ENCODE data around the gene CDH5.

Gene CDH5

DNA sequence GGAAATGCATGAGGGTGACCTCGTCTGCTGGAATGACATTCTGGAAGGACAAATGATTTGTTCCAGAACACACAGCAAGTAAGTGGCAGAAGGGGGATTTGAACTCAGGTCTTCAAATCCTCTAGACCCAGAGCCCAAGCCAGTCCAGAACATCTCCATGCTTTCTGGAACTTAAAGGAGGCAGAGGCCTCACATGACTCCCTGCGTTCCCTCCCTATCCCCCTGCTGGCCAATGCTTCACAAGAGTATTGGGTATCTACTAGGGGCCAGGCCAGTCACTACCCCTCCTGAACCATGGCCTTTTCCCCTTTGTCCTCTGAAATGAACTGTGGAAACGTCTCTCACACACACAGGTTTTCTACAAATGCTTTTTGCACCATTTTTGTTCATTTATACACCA is 53.0 kb downstream of the CDH5 start:
- DNase-seq, result no peak

DNA sequence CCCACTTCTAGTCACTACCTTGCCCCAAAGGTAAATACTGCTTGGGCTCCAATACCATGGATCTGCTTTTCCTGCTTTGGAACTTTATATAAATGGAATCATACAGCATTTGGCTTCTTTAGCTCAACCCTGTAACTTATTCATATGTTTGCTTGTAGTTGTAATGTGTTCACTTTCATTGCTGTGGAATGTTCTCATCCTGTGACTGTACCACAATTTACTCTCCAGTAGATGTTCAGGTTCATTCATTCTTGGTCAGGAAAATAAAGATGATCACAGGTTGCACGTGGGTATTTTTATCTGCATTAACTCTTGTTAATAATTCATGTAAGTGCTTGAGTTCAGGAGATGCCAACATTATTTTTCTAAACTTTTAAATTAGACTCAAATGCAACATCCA is 53.9 kb downstream of the CDH5 start:
- DNase-seq, result no peak

DNA sequence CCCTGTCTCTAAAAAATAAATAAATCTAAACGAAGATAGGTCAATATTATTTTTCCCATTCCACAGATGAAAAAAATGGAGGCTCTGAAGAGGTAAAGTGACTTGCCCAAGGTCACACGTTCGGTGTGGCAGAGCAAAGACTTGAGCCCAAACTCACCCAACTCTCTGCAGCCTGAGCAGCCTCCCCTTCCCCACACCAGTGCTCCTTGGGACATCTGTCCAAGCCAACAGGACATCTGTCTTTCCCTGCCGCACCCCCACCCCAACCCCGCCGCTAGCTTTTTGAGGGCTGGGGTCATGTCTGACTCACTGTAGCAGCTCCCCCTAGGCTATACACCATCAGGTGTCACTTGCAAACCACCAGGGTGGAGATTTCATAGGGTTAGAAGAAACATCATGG is 55.4 kb downstream of the CDH5 start:
- no peak for DNase-seq

DNA sequence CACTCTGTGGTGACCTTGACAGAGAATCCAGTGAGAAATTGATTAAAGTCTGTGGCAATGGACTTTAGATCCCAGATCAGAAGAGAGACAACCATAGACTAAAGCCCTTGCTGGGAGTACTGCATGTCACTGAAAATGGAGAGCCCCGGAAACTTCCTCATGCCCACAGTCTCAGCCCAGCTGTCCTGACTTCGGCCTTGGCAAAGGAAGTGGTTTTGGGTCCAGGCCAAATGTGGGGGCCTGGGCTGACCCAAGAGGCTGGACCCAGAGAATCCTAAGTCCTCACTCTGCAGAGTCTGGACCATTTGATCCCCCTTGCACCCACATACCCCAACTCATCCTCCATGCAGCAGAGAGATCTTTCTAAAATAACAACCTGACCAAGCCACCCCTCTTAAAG is 55.9 kb downstream of the CDH5 start:
- DNase-seq, result no peak

DNA sequence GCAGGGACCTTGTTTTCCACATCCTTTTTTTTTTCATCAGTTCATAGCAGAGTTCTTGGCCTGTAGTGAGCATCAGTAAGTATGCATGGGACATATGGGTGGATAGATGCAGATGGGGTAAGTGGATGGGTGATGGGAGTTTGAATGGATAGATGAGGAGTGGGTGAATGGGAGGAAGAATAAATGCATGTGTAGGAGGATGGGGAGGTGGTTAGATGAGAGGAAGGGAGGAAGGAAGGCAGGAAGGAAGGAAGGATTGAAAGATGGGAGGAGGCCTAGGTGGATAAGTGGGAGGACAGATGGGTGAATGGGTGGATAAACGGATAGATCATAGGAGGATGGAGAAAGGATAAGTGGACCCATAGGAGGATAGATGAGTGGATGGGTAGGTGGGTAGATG is 56.7 kb downstream of the CDH5 start:
- DNase-seq, result no peak

DNA sequence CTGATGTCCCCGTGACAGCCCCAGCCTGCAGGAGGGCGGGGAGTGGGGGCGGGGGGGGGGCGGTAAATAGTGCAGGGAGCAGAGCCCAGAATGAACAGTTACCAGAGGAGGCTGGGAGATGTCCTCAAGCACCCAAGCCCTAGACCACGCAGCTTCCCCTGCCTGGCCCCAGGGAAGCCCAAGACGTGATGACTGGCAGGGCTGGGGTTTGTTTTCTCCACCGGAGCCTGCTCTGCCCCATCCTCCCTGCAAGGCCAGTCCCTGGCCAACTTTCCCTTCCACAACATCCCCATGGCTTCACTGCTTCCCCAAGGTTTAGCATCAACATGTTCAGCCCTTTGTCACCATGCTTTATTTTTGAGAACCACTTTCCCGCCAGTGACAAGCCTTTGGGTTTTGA is 59.2 kb downstream of the CDH5 start:
- DNase-seq, result no peak

DNA sequence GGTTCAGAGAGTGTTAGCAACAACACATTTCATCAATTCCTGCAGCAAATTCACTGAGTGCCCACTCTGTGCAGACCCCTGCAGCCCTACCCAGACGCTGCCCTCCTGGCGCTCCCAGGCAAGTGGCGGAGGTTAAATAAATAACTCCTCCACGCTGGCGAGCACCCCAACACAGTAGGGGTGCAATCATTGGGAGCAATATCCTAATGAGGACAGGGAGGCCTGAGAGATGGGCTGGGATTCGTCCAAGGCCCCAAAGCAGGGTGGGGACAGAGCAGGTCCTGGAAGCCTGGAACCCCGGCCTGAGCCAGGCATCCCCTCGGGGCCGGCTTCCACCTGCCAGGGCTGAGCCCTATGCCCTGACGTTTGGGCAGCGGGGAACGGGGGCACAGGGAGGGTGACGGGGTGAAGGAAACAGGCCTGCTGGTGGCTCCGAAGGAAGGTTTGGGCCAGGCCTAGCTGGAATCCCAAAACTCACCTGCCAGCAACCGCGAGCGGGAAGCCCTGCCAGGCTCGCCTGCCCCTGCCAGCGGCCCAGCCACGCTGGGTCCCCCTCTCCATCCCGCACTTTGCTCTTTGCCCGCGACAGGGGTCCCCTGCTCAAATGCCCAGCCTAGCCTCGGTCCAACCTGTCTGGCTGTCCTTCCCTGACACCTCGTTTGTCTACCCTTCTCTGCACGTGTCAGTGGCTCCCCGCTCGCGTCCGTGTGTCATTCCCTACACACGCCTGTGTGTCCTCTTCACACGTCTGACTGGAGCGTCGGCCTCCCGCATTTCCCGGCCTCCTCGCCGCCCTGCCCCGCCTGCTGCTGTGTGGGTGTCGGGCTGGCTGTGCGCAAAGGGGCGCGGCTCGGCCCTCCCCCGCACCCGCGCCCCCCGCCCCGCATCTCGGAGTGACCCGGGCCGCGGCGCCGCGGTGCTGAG is 59.9 kb downstream of the CDH5 start:
- no peak for DNase-seq

DNA sequence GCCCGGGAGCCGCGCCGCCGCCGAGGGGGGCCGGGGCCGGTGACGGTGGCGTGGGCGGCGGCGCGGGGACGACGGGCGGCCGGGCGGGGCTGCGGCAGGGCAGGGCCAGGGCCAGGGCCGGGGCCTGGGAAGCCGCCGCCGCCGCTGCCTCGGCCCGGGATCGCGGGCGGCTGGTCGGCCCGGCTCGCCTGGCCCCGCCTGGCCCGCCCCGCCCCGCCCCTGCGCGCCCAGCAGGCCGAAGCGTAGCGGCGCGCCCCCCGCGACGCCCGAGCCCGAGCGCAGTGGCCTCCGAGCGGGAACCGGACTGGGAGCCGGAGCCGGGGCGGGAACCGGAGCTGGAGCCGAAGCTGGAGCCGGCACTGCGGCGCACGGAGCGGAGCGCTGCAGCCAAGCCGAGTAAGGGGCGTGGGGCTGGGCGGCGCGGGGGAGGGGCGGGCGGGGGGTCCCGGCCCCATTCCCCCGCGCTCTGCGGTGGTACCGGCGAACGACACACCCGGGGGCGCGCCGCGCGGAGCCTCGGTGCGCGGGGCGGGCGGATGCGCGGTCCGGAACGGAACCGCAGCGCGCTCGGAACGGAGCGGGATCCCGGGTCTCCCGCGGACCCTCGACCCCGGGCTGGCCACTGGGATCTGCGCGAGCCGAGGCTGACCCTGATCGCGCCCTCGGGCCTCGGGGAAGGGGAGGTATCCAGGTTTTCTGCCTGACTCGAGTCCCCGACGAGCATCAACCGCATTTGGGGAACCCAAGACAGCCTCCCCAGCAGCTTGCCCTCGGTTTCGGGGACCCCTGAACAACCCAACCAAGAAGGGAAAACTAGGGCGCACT is 60.8 kb downstream of the CDH5 start, which contains the start of gene BEAN1:
Gene BEAN1 (plus strand): TSS at position 260 of the 825 bp plus-strand sequence. CDS start 10,382 bp downstream, outside the sequence.
- DNase-seq, result no peak

DNA sequence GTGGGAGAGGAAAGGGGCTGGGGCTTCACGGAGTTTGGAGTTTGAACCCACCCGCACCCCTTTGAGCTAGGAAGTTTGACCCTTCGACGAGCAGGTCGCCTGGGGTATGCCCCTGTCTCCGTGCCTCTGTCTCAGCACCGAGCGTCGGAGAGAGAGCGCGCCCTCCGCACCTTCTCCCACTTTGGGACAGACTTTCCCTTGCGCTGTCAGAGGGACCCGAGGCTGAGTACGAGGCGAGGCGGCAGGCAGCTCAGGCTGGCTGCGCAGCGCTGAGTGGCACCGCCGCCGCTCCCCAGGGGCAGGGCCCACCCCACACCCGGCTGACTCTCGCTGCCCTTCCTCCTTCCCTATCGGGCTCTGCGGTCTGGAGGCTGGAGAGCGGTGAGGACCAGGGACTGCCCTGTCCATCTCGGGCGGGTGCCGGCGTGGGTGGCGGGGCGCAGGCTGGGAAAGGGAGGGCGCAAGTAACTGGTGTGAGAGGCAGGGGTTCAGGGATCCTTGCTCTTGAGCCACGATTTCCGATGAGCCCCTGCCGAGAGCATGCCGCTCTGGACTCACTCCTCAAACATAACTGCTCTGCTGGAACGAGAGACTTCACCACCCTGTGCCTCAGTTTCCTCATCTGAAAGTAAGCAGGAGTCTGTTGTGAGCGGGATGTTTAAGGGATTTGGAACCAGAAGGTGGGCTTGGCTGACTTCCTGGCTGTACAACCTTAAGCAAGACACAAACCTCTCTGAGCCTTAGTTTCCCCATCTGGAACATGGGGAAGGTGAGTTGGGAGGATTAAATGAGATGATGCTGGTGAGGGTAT is 61.6 kb downstream of the CDH5 start:
- DNase-seq, result no peak

DNA sequence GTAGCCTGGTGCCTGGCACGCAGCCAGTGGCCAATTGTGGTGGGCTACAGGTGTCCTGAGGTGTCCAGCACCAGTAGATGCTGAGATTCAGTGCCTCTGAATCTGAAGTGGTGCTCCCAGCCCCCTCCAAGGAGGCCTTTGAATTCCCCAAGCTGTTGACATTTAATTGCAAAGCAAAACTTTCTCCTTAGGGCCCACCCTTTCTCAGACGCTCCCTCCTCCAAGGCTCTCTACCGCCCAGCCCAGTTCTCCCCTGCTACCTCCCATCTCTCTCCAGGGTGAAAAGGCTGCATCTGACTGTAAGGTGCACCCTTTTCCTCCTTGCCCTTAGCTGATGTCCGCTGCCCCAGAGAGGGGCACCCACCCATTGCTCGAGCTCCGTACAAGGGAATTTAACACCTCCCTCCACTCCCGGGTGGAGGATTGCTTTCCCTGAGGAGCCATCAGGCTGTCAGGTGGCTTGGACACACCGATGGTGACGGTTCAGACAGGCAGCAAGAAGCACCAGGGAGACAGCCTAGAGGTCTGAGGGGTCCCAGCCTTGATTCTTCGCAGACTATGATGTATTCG is 62.3 kb downstream of the CDH5 start:
- DNase-seq, result no peak

DNA sequence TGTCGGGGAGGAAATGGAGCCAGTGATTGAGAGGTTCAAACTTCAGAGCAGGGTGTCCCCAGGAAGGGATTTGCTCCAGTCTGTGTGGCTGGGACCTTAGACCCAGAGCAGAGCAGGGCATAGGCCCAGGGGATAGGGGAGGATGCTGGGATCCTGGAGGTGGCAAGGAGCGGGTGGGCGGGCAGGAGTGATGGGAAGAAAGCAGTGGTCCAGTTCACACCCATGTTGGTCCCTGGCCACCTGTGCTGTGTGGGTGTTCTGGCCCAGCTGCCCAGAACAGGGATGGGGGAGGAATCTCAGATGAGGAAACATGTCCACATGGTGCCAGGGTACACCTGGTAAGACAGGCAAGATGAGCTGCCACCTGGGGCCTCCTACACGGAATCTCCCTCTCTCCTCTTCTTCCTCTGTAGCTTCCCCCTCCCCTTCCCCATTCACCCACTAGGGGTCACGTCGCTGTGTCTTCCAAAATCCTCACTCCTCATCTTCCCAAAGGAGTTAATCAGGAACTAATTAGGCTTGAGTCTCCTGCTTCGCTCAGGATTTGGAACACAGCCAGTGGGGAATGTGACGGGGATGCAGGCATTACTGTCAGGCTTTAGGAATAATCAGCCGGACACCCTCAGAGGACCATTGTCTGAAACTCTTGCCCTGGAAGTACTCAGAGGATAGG is 62.9 kb downstream of the CDH5 start:
- DNase-seq, result no peak

DNA sequence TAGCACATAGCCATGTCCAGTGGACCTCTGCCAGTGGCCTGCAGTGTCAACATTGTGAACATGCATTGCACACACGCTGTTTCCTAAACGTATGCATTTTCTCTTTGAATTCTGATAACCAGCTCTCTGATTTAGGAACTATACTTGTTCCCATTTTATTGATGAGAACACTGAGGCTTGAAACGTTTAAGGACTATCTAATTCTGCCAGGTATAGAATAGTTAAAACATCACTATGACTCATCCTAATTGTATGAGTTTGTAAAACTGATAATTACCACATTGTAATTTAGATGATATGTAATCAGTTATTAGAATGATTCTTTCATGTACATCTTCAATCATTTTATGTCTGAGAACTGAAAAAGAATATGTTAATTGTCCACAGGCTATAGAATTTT is 63.7 kb downstream of the CDH5 start:
- DNase-seq, result no peak

DNA sequence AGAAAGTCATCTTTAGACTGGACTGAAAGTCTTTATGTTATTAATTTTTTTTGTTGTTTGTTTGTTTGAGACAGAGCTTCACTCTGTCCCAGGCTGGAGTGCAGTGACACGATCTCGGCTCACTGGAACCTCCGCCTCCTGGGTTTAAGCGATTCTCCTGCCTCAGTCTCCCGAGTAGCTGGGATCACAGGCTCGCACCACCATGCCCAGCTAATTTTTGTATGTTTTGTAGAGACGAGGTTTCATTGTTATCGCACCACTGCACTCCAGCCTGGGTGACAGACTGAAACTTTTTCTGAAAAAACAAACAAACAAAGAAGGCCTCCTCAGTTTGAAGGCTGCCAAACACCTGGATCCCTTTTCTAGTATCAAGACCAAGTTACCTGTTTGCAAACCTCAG is 65.3 kb downstream of the CDH5 start:
- no peak for DNase-seq

DNA sequence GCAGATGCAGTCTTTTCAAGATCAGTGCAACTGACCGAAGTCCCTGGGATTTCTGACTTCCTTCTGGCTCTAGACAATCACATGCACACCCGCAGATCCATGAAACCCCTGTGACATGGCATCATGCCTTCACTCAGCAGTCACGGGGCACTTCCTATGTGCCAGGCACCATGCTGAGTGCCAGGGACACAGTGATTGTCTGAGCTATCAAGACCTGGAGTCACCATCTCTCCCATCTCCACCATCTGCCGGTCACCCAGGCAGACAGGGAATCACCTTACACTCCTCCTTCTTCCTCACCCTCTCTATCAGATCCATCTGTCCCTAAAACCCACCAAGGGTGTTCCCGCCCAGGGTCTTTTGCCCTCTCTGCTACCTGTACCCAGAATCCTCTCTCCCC is 65.9 kb downstream of the CDH5 start:
- DNase-seq, result no peak

DNA sequence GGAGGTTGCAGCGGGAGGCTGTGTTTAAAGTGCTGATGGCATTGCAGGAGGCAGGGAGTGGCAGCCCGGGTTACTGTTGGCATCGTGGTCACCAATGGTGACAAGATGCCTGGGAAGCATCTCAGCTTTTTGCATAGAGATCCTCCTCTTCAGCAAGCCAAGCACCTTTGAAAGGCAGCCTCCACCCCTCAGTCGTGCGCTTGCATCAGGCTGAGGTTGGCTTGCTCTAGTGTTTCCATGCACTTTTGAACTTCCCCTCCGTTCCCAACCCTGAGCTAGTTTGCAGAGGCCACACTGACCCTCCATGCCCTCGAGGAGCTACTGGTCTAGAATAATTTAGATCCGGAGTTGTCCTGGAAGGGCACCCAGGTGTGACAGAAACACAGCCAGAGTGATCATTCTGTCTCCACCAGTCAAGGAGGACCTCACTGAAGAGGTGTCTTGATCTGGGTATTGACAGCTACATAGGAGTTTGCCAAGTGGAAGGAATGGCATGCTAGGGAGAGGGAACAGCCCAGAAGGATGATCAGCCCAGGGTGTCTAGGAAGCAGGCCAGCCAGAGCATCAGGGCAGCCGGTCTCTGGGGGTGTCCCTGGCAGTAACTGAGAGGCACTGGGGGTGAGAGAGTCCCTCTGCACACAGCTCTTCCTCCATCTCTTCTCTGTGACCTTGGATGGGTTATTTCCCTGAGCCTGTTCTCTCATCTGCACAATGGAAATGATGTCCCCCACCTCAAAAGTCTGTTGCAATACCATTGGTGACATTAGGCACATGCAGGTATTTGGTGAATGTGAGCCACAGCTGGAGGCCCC is 68.3 kb downstream of the CDH5 start:
- DNase-seq, result no peak

DNA sequence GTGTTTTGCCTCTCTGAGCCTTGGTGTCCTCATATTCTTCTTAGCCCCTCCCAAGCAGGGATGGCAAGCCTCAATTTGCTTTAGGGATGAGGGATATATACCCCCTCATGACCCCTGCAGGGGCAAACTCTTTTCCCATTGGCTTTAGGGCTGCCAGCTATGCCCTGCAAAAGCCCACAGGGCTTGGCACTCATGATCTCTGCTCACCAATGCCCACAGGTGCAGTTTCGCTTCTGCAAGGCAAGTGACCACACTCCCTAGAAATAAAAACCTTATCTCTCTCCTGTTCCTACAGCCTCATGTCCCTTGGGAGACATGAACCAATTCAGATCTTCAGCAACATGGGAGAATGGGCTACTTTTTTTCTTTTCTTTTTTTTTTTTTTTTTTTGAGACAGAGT is 69.4 kb downstream of the CDH5 start:
- no peak for DNase-seq

DNA sequence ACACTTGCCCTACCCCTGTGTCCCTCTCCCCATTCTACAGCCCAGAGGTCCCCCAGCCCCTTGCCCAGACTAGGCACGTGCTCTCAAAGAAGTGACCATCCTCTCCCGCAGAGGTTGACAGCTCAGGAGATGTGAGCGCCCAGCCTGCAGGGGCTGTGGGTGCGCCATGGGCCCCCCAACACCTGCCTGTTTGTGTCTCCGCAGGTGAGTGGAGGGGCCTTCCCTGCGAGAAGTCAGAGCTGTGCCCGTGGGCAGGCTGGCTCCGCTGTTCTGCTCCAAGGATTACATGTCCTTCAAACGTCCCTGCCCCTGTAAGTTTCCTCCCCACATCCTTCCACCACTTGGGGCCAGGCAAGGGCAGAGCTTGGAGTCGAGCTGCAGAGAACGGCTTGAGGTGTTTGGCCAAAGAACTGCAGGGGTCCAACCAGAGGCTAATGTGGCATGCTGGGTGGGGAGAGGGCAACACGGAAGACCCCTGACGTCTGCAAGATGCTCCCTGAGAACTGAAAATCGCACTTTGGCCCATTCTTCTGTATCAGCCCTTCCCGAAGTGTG is 71.0 kb downstream of the CDH5 start:
- DNase-seq, result no peak

DNA sequence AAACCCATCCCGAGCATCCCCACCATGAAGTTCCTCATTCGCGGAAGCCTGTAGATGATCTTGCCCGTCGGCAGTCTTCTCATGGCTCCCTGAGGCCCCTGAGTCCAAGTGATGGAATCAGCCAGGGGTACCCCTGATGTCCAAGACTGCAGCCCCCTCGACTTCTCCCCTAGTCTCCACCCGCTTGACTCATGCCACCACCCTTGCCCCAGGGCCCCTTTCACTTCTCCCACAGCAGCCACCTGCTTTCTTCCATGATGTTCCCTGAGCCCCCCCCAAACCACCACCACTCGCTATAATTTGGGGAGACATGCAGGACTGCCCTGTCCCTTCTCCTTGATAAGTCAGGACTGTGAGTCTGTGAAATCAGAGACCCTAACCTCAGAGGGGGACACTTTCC is 72.0 kb downstream of the CDH5 start:
- DNase-seq, result no peak

DNA sequence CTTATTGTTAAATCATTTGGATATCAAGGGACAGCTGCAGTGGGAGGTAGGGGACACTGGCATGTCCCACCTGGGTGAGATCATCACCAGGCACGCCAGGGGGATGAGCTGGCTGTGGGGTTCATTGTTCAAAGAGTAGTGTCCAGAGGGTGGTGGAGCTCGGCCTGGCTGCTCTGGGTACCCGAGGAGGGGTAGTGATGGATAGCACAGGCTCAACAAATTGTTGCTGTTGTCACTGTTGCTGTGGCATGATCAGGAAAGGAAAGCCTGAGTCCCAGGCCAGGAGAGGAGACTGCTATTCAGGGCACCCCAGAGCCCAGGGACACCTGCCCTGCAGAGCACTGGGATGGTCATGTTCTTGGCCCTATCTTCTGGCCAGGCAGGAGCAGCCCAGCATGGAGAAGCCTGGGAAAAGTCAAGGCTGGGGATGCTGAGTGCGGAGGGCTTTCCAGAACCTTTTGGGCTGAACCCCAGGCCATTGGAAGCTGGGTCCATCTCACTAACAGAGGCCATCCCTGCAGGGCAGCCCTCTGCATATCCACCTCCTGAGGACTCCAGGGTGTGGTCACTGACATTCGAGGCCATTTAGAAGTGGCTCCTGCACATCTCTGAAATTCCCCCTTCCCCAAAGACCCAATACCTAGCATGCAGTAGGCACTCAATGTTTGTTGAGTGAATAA is 72.7 kb downstream of the CDH5 start:
- DNase-seq, result no peak

DNA sequence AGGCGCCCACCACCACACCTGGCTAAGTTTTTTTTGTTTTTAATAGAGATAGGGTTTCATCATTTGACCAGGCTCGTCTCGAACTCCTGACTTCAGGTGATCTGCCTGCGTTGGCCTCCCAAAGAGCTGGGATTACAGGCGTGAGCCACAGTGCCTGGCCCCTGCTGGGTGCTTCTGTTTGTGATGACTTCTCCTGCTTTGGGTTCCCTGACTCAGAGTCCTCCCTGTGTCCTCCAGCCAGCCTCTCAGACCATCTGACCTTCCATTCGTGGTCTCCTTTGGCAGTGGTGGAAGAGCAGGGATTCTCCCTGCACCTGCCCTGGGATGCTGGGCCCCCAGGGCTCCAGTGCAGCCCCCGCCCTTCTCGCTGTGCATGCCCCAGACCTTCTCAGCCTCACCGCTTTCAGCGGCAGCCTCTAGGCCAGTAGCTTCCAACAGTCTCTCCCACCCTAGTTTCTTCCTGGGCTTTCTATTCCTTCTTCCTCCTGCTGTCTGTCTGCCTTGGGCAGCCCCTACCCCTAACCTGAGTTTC is 73.8 kb downstream of the CDH5 start:
- no peak for DNase-seq
